ENCODE data around the gene CHID1.

The CHID1 gene

DNA sequence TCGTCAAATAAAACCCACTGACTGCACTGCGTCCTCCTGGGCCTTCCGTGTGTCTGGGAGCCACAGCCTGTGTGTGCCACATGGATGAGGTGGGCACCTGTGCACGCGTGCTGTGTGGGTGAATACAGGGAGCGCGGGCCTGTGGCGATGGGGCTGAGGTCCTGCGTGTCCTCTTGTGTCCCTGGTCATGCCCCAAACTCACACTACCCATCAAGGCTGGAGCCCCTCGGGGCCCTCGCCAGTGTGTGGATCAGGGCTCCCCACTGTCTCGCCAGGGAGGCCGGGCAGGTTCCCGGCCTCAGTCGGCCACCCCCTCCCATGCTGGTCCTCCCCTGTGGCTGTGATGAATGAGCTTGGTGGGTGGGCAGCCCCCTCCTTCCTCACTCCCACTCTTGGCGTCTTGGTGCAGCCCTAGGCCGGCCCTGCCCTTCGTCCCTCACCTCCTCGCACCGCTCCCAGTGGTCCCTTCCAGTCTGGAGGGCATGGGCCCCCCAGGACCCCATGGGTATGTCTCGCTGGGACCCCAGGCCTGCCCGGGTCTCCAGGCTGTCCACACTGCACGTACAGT lies 78.6 kb downstream of the CHID1 start:
- no peak for DNase-seq

DNA sequence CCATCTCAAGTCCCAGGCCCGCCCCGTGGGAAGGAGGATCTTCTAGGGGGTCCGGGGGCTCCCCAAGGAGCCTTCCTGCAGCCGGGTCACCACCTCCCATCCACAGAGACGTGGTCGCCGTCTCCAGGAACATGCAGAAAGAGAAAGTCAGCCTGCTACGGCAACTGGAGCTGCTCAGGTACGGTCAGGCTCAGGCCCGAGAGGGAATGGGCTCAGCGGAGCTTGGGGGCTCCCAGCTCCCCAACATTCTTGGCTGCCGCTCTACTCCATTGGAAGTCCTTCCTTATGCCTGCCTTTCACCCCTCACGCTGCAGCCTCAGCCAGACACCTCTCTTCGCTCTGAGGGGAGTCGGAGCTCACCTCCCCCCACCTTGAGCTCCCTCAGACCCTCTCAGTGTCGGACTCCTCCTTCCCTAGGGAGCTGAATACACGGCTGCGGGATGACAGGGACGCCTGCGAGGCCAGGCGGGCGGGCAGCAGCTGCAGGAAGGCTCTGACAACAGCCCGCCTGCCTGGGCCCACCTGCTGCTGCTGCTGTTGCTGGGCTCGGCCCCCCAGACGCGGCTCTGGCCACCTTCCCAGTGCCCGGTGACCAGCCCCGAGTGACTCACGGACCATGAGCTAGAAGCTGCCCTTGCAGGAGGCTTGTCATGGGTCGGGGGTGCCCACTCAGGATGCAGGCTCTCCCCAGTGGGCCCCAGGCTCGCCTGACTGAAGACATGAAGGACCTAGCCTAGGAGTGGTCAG lies 79.3 kb downstream of the CHID1 start:
- DNase-seq = no peak

DNA sequence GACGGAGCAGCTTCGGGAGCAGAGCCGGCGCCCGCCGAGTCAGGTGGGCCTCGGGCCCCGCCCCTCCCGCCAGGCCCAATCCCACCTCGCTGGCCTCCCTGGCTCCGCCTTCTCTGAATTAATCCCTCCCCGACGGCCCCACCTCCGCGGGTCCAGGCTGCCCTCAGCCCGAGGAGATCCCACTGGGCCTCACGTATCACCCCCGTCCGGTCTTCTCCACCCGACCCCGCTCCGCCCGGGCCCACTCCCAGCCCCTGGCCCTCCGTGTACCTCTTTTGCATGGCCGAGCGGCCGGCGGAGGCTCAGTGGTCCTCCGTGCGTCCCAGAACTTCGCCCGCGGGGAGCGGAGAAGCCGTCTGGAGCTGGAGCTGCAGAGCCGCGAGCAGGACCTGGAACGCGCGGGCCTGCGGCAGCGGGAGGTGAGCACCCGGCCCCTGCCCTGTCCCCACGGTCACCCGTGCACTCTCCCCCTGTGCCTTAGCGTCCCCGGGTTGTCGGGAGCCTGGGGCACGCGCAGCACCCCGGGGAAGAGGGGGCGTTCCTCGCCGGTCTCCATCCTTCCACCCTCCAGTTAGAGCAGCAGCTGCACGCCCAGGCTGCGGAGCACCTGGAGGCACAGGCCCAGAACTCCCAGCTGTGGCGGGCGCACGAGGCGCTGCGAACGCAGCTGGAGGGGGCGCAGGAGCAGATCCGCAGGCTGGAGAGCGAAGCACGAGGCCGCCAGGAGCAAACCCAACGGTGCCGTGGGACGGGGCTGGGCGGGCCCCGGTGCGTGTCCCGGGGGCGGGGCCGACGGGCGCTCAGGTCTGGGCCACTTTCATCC lies 80.1 kb downstream of the CHID1 start:
- DNase-seq = no peak

DNA sequence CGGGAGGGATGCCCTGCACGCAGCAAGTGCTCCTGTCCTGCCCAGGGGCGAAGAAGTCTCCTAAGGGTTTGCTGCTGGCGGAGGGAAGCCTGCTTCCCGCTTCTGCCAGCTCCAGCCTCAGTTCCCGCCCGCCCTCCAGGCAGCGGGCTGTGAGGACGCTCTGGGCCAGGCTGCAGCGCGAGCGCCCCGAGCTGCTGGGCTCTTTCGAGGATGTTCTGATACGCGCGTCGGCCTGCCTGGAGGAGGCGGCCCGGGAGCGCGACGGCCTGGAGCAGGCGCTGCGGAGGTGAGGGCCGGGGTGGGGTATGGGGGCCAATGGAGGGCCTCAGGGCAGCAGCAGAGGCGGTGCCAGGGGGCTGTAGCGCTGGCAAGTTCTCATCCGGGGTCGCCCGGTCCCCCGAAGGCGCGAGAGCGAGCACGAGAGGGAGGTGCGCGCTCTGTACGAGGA lies 80.7 kb downstream of the CHID1 start:
- no peak for DNase-seq

DNA sequence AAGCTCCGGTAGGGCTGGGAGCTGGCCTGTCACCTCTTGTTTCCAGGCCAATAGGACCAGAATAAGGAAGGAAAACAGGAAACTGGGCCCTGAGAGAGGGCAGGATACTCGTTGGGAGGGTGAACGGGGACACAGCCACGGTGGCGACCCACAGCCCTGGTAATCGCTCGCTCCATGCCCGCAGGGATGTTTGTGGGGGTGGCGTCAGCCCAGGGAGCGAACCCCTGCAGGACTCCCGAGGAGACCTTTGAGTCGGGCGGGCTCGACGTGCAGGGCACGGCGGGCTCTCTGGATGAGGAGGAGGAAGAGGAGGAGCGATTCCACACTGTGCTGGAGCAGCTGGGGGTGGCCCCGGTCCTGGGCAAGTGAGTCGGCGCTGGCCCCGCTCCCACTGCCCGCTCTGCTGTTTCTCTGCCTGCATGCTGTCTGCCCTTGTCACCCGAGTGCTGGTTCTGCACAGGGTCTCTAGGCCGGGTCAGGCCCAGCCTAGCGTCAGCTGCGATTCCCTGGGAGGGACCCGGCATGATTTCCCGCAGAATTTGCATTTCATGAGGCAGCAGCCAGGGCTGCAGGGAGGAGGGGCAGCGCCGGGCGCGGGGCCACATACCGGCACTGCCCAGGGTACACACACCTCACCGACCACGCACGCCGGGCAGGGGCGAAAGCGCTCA lies 81.3 kb downstream of the CHID1 start:
- DNase-seq = no peak

DNA sequence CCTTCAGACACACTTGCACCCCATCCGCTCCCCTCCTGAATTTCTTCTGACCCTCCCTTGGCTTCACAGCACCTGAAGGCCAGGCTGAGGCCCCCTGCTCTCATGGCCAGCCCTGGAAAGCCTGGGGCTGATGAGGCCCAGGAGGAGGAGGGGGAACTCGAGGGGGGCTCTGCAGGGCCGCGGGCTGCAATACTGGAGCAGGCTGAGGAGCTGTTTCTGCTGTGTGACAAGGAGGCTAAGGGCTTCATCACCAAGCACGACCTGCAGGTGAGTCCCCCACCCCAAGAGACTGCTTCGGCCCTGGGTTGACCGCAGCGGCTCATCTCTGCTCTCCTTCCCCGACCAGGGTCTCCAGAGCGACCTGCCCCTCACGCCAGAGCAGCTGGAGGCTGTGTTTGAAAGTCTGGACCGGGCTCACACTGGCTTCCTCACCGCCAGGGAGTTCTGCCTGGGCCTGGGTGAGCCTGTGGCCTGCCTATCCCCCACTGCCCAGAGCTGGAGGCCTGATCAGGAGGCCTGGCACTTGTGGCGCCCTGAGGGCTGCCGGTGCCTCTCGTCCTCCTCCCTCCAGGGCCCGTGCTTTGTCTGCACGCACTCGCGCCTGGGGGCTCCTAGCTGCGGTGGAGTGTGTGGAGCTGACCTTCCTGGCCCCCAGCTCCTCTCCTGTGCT lies 82.0 kb downstream of the CHID1 start:
- no peak for DNase-seq

DNA sequence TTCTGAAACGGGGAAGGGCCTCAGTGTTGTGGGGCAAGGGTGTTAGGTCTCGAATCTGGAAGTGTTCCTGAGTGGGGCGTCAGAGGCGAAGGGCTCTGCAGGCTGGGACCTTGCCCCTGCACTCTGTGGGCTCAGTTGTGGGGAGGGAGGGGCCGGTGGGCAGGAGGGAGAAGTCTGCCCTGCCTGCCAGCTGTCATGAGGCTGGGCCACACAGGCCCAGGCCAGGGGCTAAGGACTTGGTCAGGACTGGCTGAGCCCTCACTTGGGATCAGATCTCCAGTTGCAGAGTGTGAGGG lies 82.8 kb downstream of the CHID1 start, which contains the start of gene CRACR2B:
Gene CRACR2B (plus strand): TSS at position 23 of the 296 bp plus-strand sequence. CDS start 689 bp downstream, outside the sequence.
- DNase-seq = no peak

DNA sequence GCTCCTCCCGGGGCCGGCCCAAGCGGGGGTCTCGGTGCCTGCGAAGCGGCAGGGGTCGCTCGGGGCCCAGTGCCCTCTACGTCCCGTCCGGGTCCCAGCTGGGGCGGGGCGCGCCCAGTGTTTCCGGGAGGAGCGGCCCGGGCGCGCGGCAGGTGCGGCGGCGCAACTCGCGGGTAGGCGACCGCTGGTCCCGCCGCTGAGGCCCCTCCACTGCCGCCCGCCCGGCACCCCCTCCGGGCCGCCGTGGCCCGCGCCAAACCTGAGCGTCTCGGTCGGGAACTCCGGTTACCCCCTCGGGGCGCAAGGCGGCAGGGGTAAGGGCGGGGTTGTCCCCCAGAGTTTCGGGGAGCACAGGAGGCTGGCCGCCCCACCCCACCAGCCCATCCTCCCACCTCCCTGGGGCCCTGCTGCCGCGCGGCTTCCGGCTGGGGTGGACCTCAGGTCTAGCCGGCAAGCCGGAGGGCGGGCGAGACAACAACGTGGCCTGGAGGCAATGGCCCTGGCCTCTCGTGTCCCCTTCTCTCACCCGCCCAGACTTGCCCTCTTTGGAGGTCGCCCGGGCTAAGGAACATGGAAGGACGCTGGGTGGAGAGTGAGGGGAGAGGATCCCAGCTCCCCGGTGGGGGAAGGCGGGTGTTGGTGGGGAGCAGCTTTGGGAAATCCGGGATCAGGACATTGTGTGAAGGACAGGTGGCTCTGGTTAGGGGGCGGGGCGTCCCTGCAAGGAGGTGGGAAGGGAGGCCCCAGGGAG lies 83.3 kb downstream of the CHID1 start:
- DNase-seq = no peak

DNA sequence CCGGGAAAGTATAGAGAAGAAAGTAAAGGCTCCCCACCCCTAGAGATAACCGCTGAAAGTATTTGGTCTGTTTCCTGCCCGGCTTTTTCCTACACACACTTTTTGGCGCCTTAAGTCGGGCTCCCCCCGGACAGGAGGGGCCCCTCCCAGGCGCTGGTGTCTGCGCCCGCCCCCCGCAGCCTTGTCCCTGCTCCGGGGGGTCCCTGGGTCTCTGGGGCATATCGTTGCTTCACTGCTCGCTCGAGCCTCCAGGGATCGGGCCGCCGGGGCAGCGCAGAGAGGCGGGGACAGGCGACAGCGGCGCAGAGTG lies 83.8 kb downstream of the CHID1 start:
- DNase-seq = no peak

DNA sequence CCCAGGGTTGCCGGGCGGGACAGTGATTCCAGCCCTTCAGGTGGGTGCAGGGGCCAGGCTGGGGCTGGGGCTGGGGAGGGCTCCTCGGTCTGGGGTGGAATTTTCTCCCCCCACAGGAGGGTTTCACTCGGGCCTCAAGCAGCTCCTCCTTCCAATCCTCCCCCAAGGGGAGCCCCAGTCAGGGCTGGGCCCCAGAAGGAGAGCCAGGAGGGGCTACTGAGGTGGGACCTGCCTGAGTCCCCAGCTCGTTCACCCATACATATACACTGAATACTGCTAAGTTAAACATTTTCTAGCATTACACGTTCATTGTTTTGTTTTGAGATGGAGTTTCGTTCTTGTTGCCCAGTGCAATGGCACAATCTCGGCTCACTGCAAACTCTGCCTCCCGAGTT lies 84.4 kb downstream of the CHID1 start:
- no peak for DNase-seq

DNA sequence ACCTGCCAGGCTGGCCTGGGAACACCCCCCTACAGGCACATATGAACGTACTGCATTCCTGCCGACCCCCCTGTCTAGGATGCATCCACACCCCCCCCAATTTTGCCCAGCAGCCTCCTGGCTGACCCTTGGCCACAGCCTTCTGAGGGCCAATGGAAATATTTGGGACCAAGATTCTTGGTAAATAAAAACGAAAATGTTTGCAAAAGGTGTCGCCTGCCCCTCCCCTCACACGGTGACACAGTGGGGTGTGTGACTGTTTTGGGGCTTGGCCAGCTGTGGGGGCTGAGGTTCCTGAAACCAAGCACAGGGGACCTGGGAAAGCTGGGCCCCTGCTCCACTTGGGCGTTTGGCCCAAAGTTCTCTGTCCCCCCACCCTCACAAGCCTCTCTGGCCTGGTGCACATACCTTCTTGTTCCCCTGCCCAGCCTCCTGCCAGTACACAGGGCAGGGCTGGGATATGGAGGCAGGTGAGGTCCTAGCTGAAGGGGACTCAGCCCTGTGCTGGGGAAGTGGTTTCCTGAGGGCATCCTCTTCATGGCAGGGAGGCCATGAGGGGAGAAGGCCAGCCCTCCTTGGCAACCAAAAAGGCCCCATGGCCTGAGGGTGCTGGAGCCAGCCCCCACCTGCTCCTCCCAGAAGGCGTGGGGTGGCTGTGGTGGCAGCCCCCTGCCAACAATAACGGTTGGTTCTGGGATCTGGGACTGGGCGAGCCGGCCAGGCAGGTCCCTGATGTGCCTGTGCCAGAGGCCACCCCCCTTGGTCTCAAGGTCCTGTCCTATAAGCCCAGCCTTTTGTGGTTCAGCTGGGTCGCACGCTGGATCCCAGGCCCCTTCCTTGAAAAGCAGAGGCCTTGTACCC lies 85.0 kb downstream of the CHID1 start:
- DNase-seq = no peak

DNA sequence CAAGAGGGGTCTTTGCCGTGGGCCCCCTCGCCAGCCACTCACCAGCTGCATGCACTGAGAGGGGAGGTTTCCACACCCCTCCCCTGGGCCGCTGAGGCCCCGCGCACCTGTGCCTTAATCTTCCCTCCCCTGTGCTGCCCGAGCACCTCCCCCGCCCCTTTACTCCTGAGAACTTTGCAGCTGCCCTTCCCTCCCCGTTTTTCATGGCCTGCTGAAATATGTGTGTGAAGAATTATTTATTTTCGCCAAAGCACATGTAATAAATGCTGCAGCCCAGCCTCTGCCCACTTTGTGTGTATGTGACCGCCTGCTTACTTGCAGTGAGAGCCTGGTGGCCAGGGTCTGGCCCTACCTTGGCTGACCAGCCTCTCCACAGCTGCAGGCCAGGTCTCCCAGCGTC lies 85.7 kb downstream of the CHID1 start:
- no peak for DNase-seq

DNA sequence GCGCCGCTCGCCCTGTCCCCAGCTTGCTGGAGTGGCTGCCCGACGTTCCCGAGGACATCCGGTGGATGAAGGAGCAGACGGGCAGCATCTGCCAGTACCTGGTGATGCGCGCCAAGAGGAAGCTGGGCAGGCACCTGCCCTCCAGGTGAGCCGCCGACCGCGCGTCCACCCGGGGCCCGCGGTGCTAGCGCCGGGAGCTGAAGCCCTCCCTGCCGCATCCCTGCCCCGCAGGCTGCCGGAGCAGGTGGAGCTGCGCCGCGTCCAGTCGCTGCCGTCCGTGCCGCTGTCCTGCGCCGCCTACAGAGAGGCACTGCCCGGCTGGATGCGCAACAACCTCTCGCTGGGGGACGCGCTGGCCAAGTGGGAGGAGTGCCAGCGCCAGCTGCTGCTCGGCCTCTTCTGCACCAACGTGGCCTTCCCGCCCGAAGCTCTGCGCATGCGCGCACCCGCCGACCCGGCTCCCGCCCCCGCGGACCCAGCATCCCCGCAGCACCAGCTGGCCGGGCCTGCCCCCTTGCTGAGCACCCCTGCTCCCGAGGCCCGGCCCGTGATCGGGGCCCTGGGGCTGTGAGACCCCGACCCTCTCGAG lies 86.2 kb downstream of the CHID1 start:
- DNase-seq = no peak

DNA sequence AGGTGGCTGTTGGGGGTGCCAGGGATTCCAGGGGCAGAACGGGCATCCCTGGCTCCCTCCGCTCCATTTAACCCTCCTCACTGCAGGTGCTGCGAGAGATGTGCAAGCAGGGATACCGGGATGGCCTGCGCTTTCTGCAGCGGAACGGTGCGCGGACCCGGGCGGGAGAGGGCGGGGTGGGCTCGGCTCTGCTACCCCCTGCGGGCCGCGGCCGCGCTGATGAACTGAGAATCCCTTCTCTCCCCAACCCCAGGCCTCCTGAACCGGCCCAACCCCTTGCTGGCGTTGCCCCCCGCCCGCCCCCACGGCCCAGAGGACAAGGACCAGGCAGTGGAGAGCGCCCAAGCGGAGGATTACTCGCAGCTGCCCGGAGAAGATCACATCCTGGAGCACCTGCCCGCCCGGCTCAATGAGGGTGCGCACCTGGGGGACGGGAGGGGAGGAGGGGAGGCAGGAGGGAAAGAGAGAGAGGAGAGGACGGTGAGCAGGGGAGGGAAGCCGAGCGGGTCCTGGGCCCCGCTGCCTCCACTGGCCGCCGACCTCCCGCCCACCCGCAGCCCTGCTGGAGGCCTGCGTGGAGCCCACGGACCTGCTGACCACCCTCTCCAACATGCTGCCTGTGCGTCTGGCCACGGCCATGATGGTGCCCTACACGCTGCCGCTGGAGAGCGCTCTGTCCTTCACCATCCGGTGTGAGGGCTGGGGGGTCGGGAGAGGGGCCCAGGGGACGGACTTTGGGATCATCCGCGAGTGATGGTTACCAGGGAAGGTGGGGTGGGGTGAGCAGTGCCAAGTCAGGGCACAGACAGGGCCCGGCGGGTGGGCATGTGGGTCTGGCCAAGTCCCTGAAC lies 86.9 kb downstream of the CHID1 start:
- no peak for DNase-seq

DNA sequence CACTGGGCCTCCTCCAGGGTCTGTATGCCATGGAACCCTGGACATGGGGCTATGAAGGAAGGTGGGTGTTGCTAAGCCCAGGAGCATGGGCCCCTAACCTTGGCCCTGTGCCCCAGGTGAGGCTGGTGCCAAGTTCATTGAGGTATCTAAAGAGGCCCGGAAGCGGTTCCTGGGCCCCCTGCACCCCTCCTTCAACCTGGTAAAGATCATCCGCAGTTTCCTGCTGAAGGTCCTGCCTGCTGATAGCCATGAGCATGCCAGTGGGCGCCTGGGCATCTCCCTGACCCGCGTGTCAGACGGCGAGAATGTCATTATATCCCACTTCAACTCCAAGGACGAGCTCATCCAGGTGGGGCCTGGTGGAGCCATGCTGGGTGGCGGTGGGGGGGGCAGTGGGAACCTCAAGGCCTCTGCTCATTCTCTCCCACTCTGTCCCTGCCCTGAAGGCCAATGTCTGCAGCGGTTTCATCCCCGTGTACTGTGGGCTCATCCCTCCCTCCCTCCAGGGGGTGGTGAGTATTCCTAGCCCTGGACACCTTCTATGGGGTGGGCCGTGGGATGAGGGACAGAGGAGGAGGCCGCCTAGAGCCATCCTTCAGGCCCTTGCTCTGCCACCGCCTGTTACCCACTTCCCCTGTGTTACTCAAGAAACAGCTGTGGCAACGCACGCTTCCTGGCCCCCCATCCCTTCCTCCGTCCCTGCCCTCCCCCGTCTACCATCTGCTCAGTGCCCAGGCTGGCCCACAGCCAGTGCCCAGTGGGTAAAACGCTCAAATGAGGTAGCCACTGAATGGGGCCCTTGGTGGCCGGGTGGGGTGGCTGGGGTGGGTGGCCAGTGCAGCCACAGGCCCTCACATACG lies 88.9 kb downstream of the CHID1 start:
- DNase-seq = no peak

DNA sequence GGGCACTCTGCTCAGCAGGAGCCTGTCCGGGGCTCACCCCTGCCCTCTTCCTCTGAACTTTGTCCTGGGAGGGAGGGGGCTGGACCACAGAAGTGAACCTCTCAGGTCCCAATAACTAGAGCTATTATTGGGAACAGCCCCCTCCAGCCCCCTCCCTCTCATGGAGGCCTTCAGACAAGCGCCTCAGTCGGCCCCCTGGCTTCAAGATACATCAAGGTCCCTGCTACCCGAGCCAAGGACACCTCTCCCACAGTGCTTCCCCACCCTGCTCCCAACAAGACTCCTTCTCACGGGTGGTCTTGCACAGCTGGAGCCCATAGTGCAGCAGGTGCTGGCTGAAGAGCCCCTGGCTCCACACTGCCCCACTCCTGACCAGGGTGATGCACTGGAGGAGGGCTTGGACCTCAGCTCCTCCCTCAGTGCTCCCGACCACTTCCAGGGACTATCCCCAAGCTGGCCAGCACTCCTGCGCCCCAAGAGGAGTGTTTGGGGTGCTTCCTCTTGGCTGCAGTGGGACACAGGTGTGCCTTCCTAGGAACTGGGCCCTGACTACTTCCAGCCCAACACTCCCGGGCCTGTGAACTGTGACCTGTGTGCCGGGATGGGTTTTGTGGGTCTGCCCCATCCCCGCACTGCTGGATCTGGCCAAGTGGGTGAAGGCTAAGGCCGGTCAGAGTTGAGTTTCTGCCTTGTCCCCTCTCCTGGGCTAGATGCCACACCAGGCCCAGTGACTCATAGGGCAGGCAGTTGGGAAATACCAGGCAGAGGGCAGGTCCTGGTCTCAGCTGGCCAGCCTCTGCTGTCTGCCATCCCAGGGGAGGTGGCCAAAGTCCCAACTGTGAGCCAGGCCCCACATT lies 89.7 kb downstream of the CHID1 start:
- peak in 1 of 2 experiments; percentile 81 for DNase-seq

DNA sequence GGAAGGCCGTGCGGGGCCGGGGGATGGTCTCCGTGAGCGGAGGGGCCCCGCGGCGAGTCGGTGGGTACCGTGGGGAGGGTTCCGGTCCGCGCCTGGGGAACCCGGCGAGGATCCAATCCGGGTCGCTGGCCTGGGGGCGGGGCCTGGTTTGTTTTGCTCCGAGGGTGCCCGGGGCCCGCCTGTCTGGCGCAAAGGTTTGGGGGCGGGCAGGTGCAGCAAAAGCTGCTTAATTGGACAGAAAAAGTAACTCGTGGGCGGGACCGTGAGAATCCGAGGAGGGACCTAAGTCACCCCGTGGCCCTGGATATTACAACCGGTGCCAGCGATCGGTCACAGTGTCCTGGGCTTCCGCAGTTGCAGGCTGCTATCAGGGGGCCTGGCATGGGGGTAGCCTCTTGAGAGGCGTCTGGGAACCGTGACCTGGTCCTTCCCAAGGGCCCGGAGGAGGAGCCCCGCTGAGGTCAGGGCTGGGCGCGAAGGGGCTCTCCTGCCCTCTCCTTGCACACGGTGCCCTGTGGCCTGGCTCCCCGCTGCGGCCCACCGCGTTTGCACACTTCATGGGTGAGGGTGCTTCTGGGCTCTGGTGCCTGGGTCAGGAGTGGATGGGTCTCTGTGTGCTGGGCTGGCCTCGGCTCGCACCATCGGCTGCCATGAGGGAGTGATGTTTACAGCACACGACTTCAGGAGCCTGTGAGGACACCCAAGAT lies 90.5 kb downstream of the CHID1 start:
- DNase-seq = peak; percentile 86 to 89
